HUES48 (cell line): ENCODE measurements around the gene TRIM5.
"Not testable (repeated sequence)": the region's sequence is repeated elsewhere in the genome, so short reads cannot be mapped to it uniquely, and the experiment has no call there.

Experiments
- H3K27ac ChIP-seq: one replicate; pipeline ENCODE4 v1.7.0; 2013; ENCODE audit warnings: low read depth, low read length, inconsistent platforms
- H3K27me3 ChIP-seq: 2 replicates; pipeline ENCODE4 v1.6.1; 2013; ENCODE audit warnings: mild to moderate bottlenecking, low read length; ENCODE audit not compliant: control insufficient read depth, insufficient read depth
- H3K36me3 ChIP-seq: 2 replicates; pipeline ENCODE4 v1.6.1; 2013; ENCODE audit warnings: low read length; ENCODE audit not compliant: control insufficient read depth, insufficient read depth
- H3K4me1 ChIP-seq: 2 replicates; pipeline ENCODE4 v1.6.1; 2013; ENCODE audit warnings: mild to moderate bottlenecking, low read length; ENCODE audit not compliant: control insufficient read depth, insufficient read depth
- H3K4me3 ChIP-seq: 2 replicates; pipeline ENCODE4 v1.5.1; 2013; ENCODE audit warnings: mild to moderate bottlenecking, low read depth, low read length
- H3K9ac ChIP-seq: 2 replicates; pipeline ENCODE4 v1.6.1; 2013; ENCODE audit warnings: mild to moderate bottlenecking, low read depth, low read length, moderate library complexity
- H3K9me3 ChIP-seq: 2 replicates; pipeline ENCODE4 v1.6.1; 2013; ENCODE audit warnings: low read length; ENCODE audit not compliant: control insufficient read depth, insufficient read depth

Gene TRIM5

GRCh38 chr11:5688482-5688881 is 3.6 kb upstream of the TRIM5 start:
- no peak overlapping the region for H3K4me3 ChIP-seq
- no peak overlapping the region for H3K9ac ChIP-seq
- H3K36me3 ChIP-seq, result no peaks in the 10 kb centered on the region; the same call in 1 of the 2 replicates
- H3K27ac ChIP-seq, result no peak overlapping the region
- H3K4me1 ChIP-seq, result peaks cover 35% of the 10 kb centered on the region
- no peaks in the 10 kb centered on the region for H3K27me3 ChIP-seq
- no peaks in the 10 kb centered on the region; the same call in 1 of the 2 replicates for H3K9me3 ChIP-seq

DNA sequence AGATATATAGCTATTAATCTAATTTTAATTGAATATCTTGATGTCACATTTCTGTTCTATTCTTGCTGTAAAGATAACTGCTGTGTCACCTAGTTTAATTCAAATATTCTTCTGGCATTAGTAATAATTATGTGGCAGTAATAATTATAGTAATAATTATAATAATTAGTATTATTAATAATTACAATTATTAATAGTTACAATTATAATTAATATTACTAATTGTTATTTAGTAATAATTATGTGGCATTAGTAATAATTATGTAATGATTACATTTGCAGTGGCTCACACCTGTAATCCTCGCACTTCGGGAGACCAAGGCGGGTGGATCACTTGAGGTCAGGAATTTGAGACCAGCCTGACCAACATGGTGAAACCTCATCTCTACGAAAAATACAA is 1.6 kb upstream of the TRIM5 start:
- no peak overlapping the region for H3K9ac ChIP-seq
- peaks cover 31% of the 10 kb centered on the region for H3K4me1 ChIP-seq
- H3K4me3 ChIP-seq, result no peak overlapping the region
- H3K36me3 ChIP-seq, result no peaks in the 10 kb centered on the region
- no peak overlapping the region for H3K27ac ChIP-seq
- no peaks in the 10 kb centered on the region; the same call in 1 of the 2 replicates for H3K9me3 ChIP-seq
- H3K27me3 ChIP-seq, result no peaks in the 10 kb centered on the region

DNA sequence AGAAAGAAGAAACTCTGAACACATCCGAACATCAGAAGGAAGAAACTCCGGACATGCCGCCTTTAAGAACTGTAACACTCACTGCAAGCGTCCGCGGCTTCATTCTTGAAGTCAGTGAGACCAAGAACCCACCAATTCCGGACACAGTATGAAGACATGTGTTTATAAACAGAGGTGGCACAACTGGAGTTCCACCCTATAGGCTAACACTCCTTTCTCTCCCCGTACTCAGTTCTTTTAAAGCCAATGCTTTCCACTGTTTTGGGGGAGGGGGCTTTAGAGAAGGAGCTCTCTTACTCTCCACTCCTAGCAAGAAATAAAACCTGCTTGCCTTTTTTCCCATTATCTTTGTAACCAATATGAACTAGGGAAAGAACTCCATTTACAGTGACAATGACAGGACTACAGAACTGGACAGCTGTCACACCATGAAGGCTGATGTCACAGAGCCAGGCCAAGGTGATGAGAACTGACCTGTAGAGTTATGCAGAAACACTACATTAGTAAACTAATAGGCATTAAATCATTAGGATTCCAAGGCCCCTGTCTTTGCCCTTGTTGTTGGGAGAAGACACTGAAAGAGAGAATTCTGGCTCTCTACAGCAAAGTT is 733 bp downstream of the TRIM5 start:
- no peaks in the 10 kb centered on the region for H3K27me3 ChIP-seq
- H3K9me3 ChIP-seq, result no peaks in the 10 kb centered on the region
- H3K4me1 ChIP-seq, result peaks cover 13% of the 10 kb centered on the region
- H3K27ac ChIP-seq, result peak overlapping the region; percentile 93
- H3K36me3 ChIP-seq, result peaks cover 6% of the 10 kb centered on the region; the same call in 1 of the 2 replicates
- peak overlapping the region; percentile 61 for H3K4me3 ChIP-seq
- H3K9ac ChIP-seq, result peak overlapping the region; percentile 84; the same call in 1 of the 2 replicates

DNA sequence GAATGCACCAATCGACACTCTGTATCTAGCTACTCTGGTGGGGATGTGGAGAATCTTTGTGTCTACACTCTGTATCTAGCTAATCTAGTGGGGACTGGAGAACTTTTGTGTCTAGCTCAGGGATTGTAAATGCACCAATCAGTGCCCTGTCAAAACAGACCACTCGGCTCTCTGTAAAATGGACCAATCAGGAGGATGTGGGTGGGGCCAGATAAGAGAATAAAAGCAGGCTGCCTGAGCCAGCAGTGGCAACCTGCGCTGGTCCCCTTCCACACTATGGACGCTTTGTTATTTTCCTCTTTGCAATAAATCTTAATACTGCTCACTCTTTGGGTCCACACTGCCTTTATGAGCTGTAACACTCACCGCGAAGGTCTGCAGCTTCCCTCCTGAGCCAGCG is 1.3 kb downstream of the TRIM5 start:
- H3K4me3 ChIP-seq, H3K9ac ChIP-seq, H3K27ac ChIP-seq, H3K9me3 ChIP-seq, H3K27me3 ChIP-seq, H3K4me1 ChIP-seq: not testable (repeated sequence)
- H3K36me3 ChIP-seq, result peaks cover 12% of the 10 kb centered on the region

DNA sequence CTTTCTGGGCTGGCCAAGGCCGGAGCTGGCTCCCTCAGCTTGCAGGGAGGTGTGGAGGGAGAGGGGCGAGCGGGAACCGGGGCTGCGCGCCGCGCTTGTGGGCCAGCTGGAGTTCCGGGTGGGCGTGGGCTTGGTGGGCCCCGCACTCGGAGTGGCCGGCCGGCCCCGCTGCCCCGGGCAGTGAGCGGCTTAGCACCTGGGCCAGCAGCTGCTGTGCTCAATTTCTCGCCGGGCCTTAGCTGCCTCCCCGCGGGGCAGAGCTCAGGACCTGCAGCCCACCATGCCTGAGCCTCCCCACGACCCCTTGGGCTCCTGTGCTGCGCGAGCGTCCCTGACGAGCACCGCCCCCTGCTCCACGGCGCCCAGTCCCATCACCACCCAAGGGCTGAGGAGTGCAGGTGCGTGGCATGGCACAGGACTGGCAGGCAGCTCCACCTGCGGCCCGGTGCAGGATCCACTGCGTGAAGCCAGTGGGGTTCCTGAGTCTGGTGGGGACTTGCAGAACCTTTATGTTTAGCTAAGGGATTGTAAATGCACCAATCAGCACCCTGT is 1.9 kb downstream of the TRIM5 start:
- H3K27ac ChIP-seq, H3K9me3 ChIP-seq, H3K4me1 ChIP-seq, H3K9ac ChIP-seq, H3K27me3 ChIP-seq, H3K4me3 ChIP-seq: not testable (repeated sequence)
- H3K36me3 ChIP-seq, result peaks cover 18% of the 10 kb centered on the region

GRCh38 chr11:5679811-5680210 is 5.1 kb downstream of the TRIM5 start:
- Histone ChIP-seq H3K4me3 (no peak overlapping the region), H3K4me1 (peaks cover 5% of the 10 kb centered on the region), H3K27ac (no peak overlapping the region), H3K36me3 (peaks cover 21% of the 10 kb centered on the region), H3K9me3 (no peaks in the 10 kb centered on the region), H3K9ac (no peak overlapping the region), H3K27me3 (no peaks in the 10 kb centered on the region)

- Histone ChIP-seq H3K27ac (no peak overlapping the region), H3K4me3 (no peak overlapping the region), H3K27me3 (no peaks in the 10 kb centered on the region), H3K9ac (no peak overlapping the region), H3K36me3 (peaks cover 21% of the 10 kb centered on the region), H3K4me1 (no peaks in the 10 kb centered on the region), H3K9me3 (no peaks in the 10 kb centered on the region)
These were observed 10.5 kb downstream of the TRIM5 start for GRCh38 chr11:5674391-5674790.

DNA sequence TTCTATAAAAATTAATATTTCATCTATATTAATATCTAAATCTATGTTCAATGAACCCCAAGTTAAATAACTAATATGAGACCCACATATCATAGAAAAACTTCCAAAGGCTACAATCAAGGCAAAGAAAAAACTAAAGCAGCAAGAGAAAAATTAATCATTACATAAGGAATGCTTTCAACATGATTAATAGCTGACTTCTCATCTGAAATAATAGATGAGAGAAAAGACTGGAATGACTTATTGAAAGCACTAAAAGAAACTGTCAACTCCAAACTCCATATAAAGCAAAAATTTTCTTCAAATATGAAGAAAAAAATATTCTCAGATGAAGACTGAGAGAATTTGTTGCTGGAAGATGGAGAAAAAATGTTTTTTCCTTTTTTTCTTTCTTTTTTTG is 13.0 kb downstream of the TRIM5 start:
- Histone ChIP-seq H3K36me3 (0 out of 2 replicates have a peak, but pooled peaks cover 4% of the 10 kb centered on the region), H3K9me3 (no peaks in the 10 kb centered on the region), H3K27me3 (no peaks in the 10 kb centered on the region), H3K4me1 (no peaks in the 10 kb centered on the region), H3K4me3 (no peak overlapping the region), H3K9ac (no peak overlapping the region), H3K27ac (no peak overlapping the region)

DNA sequence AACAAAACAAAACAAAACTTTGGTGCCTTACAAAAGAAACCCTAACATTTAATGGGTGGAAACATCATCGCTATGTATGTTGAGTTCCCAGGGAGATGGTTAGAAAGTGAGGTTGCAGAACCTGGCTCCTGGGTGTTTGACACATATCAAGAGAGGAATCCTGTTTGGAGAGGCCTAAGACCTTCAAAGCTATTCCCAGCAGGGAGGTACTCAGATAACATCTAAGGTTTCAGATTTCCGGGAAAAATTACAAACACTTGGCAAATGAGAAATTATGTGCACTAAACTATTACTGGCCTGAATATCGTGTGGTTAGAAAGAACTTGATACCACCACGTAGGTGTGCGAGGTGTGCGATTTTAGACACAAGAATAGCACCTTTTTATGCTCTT is 18.5 kb downstream of the TRIM5 start:
- H3K36me3 ChIP-seq, result peaks cover 23% of the 10 kb centered on the region; the same call in 1 of the 2 replicates

GRCh38 chr11:5665746-5666401 is 19.0 kb downstream of the TRIM5 start:
- Histone ChIP-seq H3K9ac (no peak overlapping the region), H3K4me3 (no peak overlapping the region), H3K4me1 (no peaks in the 10 kb centered on the region), H3K36me3 (peaks cover 23% of the 10 kb centered on the region; the same call in 1 of the 2 replicates), H3K9me3 (no peaks in the 10 kb centered on the region), H3K27me3 (no peaks in the 10 kb centered on the region), H3K27ac (no peak overlapping the region)

More for the DNA sequence above, 18.5 kb downstream of the TRIM5 start:
- H3K4me3 ChIP-seq, result no peak overlapping the region
- no peak overlapping the region for H3K9ac ChIP-seq
- no peaks in the 10 kb centered on the region for H3K4me1 ChIP-seq
- H3K9me3 ChIP-seq, result no peaks in the 10 kb centered on the region
- H3K27me3 ChIP-seq, result no peaks in the 10 kb centered on the region
- H3K27ac ChIP-seq, result no peak overlapping the region

DNA sequence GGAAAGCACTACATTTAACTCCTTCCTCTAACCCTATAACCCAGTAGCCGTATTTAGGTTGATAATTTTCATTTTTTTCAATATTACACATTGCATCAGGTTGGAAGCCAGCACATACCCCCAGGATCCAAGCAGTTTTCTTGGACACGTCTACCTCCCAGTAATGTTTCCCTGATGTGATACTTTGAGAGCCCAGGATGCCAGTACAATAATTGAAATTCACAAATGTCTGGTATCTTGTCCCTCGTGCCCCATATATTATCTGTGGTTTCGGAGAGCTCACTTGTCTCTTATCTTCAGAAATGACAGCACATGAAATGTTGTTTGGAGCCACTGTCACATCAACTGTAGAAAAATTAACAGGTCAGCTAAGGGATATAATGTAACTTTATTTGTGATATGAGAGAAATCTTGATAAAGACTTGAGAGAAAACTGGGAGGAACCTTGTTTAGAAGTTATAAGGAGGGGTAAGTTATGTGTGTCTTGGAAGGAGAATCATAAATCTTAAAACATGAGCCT is 19.8 kb downstream of the TRIM5 start:
- Histone ChIP-seq H3K9me3 (no peaks in the 10 kb centered on the region), H3K27me3 (no peaks in the 10 kb centered on the region), H3K27ac (no peak overlapping the region), H3K36me3 (peaks cover 19% of the 10 kb centered on the region; the same call in 1 of the 2 replicates), H3K4me3 (no peak overlapping the region), H3K9ac (no peak overlapping the region), H3K4me1 (no peaks in the 10 kb centered on the region)
